Neural progenitor cell (in vitro differentiated cells): Measurements from ENCODE around the gene SEMA6B. TPM values are rescaled to one million over a fixed set of nuclear protein-coding genes. Genes with fewer than 3 reads are reported as not detected.

Experiments used
- DNase-seq: peaks from one replicate; pipeline ENCODE4 v3.0.0-alpha.2; 2016; ENCODE audit warnings: low spot score
- H2AFZ ChIP-seq: fragments of 200-600 bp; sonication (generic); replicated peaks from 2 replicates; pipeline ENCODE4 v1.6.1; 2016; ENCODE audit warnings: antibody characterized with exemption
- H3F3A ChIP-seq: fragments of 200-600 bp; sonication (generic); 2 replicates; pipeline ENCODE4 v1.6.1; 2016; ENCODE audit warnings: antibody characterized with exemption, low read depth
- H3K27ac ChIP-seq: fragments of 200-600 bp; sonication (generic); 2 replicates; pipeline ENCODE4 v1.5.1; 2016; ENCODE audit warnings: mild to moderate bottlenecking
- H3K27me3 ChIP-seq: fragments of 200-600 bp; sonication (generic); 2 replicates; pipeline ENCODE4 v1.6.1; 2016; ENCODE audit warnings: mild to moderate bottlenecking, moderate library complexity
- H3K36me3 ChIP-seq: fragments of 200-600 bp; sonication (generic); 2 replicates; pipeline ENCODE4 v1.5.1; 2016
- H3K4me1 ChIP-seq: fragments of 200-600 bp; sonication (generic); 2 replicates; pipeline ENCODE4 v1.6.1; 2016; ENCODE audit warnings: mixed run types
- H3K4me2 ChIP-seq: fragments of 200-600 bp; sonication (generic); 2 replicates; pipeline ENCODE4 v1.6.1; 2016
- H3K4me3 ChIP-seq: fragments of 200-600 bp; sonication (generic); 2 replicates; pipeline ENCODE4 v1.5.1; 2016
- H3K79me2 ChIP-seq: fragments of 200-600 bp; sonication (generic); 2 replicates; pipeline ENCODE4 v1.6.1; 2016; ENCODE audit warnings: low read depth
- H3K9ac ChIP-seq: fragments of 200-600 bp; sonication (generic); 2 replicates; pipeline ENCODE4 v1.6.1; 2016
- H3K9me3 ChIP-seq: fragments of 200-600 bp; sonication (generic); 2 replicates; pipeline ENCODE4 v1.5.1; 2016; ENCODE audit warnings: low read depth
- H4K20me1 ChIP-seq: fragments of 200-600 bp; sonication (generic); 2 replicates; pipeline ENCODE4 v1.6.1; 2016; ENCODE audit warnings: low read depth
- H3K27ac Mint-ChIP-seq: 3 replicates; pipeline ENCODE4 v1.8.0; 2021; ENCODE audit warnings: mixed read lengths
- H3K27me3 Mint-ChIP-seq: 2 replicates; pipeline ENCODE4 v1.8.0; 2022; ENCODE audit warnings: low read depth, mild to moderate bottlenecking, inconsistent platforms, moderate library complexity, mixed read lengths; ENCODE audit not compliant: insufficient read depth
- H3K36me3 Mint-ChIP-seq: 3 replicates; pipeline ENCODE4 v1.8.0; 2021; ENCODE audit warnings: mixed read lengths
- H3K4me1 Mint-ChIP-seq: 3 replicates; pipeline ENCODE4 v1.8.0; 2021; ENCODE audit warnings: mixed read lengths
- H3K4me3 Mint-ChIP-seq: 3 replicates; pipeline ENCODE4 v1.8.0; 2021; ENCODE audit warnings: mild to moderate bottlenecking, moderate library complexity, mixed read lengths
- H3K9me3 Mint-ChIP-seq: 3 replicates; pipeline ENCODE4 v1.8.0; 2020; ENCODE audit warnings: mixed read lengths
- EZH2 ChIP-seq: fragments of 200-600 bp; sonication (generic); IDR thresholded peaks from 2 replicates; pipeline ENCODE4 v1.6.1; 2017; ENCODE audit warnings: antibody characterized with exemption, mild to moderate bottlenecking, moderate library complexity
- EZH2phosphoT487 ChIP-seq: fragments of 200-600 bp; sonication (generic); IDR thresholded peaks from 2 replicates; pipeline ENCODE4 v1.6.1; 2017; ENCODE audit warnings: antibody characterized with exemption
- total RNA-seq: library from RNA; depleted of rRNA; stranded (reverse); fragments of >200 nt; gene quantifications from 2 replicates; pipeline ENCODE4 v1.2.3, GENCODE V29; 2015; ENCODE audit warnings: low replicate concordance
- TF ChIP-seq, protein P1 (sequence below): fragments of 200-600 bp; sonication (generic); IDR thresholded peaks from 2 replicates; pipeline ENCODE4 v1.5.1; 2017; ENCODE audit warnings: antibody characterized with exemption, mild to moderate bottlenecking

Gene SEMA6B
- total RNA-seq, 1 donor from 2014 or later, result 22.6 TPM

DNA sequence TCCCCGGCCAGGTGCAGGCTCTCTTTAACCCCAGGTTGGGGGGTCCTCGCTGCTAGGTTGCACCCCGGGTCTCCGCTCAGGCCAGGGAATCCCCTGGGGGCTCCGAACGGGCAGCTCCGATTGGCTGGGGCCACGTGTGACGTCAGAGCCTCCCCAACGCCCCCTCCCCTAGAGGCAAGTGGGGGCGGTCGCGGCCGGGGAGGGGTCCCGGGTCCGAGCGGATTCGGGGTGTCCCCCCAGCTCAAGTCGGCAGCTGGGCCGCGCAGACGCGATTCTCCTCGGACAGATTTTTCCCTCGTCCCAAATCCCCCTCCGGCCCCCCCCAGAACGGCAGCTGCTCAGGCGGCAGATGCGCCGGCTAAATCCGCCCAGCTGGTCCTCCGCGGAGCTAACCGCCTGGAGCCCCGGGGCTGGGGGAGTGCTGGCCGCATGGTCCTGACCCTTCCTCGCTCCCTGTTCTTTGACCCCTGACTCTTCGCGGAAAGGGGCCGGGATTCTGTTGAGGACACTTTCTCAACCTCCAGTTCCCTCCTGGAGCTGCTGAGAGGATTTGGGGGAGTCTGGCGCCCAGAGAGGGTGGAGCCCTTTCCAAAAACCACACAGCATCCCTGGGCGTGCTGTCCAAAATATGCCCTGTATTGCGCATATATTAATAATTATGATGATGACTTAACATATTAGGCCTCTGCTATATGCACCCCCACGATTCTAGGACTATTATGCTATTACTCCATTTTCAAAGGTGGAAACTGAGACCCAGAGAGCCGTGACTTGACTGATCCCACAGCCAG is 25.4 kb upstream of the SEMA6B start:
- Histone ChIP-seq H3K9me3 (no peaks in the 10 kb centered on the region), H2AFZ (peak overlapping the region; percentile 74), H4K20me1 (peaks cover 4% of the 10 kb centered on the region), H3K79me2 (peaks cover 14% of the 10 kb centered on the region), H3K27ac (no peak overlapping the region), H3K27me3 (peaks cover 14% of the 10 kb centered on the region), H3F3A (peaks cover 69% of the 10 kb centered on the region), H3K4me1 (peaks cover 11% of the 10 kb centered on the region), H3K9ac (no peak overlapping the region), H3K4me3 (peak overlapping the region; percentile 79), H3K4me2 (peak overlapping the region; percentile 90), H3K36me3 (no peaks in the 10 kb centered on the region)
- peaks cover 18% of the 10 kb centered on the region for H3K27me3 Mint-ChIP-seq
- H3K4me1 Mint-ChIP-seq, result peaks cover 35% of the 10 kb centered on the region
- TF ChIP-seq, protein P1, sequence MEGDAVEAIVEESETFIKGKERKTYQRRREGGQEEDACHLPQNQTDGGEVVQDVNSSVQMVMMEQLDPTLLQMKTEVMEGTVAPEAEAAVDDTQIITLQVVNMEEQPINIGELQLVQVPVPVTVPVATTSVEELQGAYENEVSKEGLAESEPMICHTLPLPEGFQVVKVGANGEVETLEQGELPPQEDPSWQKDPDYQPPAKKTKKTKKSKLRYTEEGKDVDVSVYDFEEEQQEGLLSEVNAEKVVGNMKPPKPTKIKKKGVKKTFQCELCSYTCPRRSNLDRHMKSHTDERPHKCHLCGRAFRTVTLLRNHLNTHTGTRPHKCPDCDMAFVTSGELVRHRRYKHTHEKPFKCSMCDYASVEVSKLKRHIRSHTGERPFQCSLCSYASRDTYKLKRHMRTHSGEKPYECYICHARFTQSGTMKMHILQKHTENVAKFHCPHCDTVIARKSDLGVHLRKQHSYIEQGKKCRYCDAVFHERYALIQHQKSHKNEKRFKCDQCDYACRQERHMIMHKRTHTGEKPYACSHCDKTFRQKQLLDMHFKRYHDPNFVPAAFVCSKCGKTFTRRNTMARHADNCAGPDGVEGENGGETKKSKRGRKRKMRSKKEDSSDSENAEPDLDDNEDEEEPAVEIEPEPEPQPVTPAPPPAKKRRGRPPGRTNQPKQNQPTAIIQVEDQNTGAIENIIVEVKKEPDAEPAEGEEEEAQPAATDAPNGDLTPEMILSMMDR, result no peak
- TF ChIP-seq EZH2 (no peak), EZH2phosphoT487 (no peak)
- no peak overlapping the region for H3K27ac Mint-ChIP-seq
- no peaks in the 10 kb centered on the region for H3K36me3 Mint-ChIP-seq
- DNase-seq, result peak; percentile 91
- peak overlapping the region; percentile 85 for H3K4me3 Mint-ChIP-seq
- H3K9me3 Mint-ChIP-seq, result no peaks in the 10 kb centered on the region

DNA sequence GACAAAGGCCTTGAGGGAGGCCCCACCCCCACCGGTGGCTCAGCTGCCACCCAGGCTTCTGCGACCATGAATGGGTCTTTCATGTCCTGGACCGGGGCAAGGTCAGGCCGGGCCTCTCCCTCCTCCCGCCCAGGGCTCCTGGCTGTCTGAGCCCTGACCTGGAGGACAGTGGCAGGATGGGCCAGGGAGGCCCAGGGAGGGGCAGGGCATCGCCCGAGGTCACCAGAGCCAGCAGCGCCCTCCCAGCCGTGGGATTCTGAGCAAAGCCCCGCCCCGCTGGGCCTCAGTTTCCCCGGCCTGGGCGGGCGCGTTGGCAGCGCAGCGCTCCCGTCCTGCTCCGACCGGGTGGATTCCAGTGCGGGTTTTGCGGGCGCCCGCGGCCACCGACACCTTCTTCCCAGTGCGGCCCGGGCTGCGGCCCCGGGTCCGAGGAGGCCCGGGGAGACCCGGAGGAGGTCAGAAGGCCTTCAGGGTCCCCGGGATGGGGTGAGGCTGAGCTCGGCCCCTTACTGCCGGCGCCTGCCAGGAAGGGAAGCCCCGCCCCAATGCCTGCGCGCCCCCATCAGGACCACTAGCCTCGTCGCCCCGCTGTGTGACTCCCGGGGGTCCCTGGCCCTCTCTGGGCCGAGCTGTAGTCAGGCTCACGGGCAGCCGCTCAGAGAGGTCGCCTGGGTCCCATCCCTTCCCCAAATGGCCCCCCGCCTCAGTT is 24.6 kb upstream of the SEMA6B start:
- Mint-ChIP-seq H3K4me1 (peaks cover 35% of the 10 kb centered on the region), H3K36me3 (no peaks in the 10 kb centered on the region), H3K4me3 (peak overlapping the region; percentile 85), H3K9me3 (no peaks in the 10 kb centered on the region), H3K27ac (no peak overlapping the region), H3K27me3 (peaks cover 18% of the 10 kb centered on the region)
- H3K4me2 ChIP-seq, result peak overlapping the region; percentile 90
- peaks cover 12% of the 10 kb centered on the region for H3K4me1 ChIP-seq
- peaks cover 12% of the 10 kb centered on the region for H4K20me1 ChIP-seq
- H3K9me3 ChIP-seq, result no peaks in the 10 kb centered on the region
- no peaks in the 10 kb centered on the region for H3K36me3 ChIP-seq
- peak overlapping the region; percentile 74 for H2AFZ ChIP-seq
- peak; percentile 78 for DNase-seq
- peaks cover 14% of the 10 kb centered on the region for H3K27me3 ChIP-seq
- H3K79me2 ChIP-seq, result peaks cover 22% of the 10 kb centered on the region
- H3K27ac ChIP-seq, result no peak overlapping the region
- H3K9ac ChIP-seq, result no peak overlapping the region
- peaks cover 72% of the 10 kb centered on the region for H3F3A ChIP-seq
- peak; percentile 12 for TF ChIP-seq EZH2phosphoT487
- TF ChIP-seq, protein P1, result no peak
- peak overlapping the region; percentile 79 for H3K4me3 ChIP-seq

DNA sequence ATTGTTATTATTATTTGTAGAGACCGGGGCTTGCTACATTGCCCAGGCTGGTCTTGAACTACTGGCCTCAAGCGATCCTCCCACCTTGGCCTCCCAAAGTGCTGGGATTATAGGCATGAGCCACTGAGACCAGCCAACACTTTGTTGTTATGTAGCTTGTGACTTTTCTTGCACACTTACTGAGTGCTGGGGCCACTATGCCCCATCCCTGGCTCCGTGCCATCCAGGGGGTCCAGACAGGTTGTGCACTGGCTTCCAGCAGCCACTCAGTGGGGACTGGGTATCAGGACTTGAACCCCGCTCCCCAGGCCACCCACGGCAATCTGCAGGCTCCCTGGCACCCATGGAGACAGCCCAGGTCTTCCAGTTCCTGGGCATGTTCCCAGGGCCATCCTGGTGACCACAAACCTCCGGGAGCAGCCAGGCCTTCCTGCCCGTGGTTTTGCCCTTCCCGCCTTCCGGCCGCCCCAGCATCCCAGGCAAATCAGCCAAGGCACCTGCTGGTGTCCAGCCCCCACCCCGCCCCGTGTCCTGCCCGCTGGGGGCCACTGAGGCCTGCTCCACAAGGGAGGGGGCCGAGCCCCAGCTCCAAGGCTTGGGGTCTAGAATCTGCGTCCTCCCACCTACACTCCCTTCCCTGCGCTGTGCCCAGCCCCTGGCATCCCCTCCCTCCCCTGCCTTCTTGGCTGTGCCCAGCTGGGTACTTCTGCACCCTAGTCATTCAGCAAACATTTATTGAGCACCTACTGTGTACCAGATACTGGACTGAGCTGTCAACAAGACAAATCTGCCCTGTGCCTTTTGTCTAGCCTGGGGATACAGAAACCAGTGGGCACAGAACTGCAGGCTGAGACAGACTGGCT is 23.7 kb upstream of the SEMA6B start:
- TF ChIP-seq EZH2phosphoT487 (no peak), EZH2 (no peak)
- TF ChIP-seq, protein P1, result no peak
- Mint-ChIP-seq H3K4me1 (peaks cover 34% of the 10 kb centered on the region), H3K9me3 (no peaks in the 10 kb centered on the region), H3K4me3 (peak overlapping the region; percentile 80), H3K27me3 (peaks cover 24% of the 10 kb centered on the region), H3K27ac (no peak overlapping the region), H3K36me3 (no peaks in the 10 kb centered on the region)
- Histone ChIP-seq H3F3A (peaks cover 74% of the 10 kb centered on the region), H3K4me3 (no peak overlapping the region), H3K36me3 (no peaks in the 10 kb centered on the region), H3K9me3 (no peaks in the 10 kb centered on the region), H2AFZ (no peak overlapping the region), H3K9ac (no peak overlapping the region), H3K4me1 (peaks cover 12% of the 10 kb centered on the region), H3K79me2 (peaks cover 29% of the 10 kb centered on the region), H3K27ac (no peak overlapping the region), H3K4me2 (no peak overlapping the region), H3K27me3 (peaks cover 14% of the 10 kb centered on the region), H4K20me1 (peaks cover 21% of the 10 kb centered on the region)
- no peak for DNase-seq
